HG02763 (cell line): ENCODE results near the gene AURKA.
"Not testable (repeated sequence)": the region's sequence is repeated elsewhere in the genome, so short reads cannot be mapped to it uniquely, and the experiment has no call there.

Source experiments
- ATAC-seq: cut with Tn5 transposase; IDR thresholded peaks from one replicate; pipeline ENCODE4 v1.9.1; 2021; ENCODE audit warnings: mild to moderate bottlenecking, moderate library complexity; ENCODE audit not compliant: unreplicated experiment

The AURKA gene

GRCh38 chr20:56391596-56392131, 351 bp downstream of the AURKA start:
- peak; percentile 27 for ATAC-seq

GRCh38 chr20:56391037-56391436, 978 bp downstream of the AURKA start:
- ATAC-seq, result no peak

DNA sequence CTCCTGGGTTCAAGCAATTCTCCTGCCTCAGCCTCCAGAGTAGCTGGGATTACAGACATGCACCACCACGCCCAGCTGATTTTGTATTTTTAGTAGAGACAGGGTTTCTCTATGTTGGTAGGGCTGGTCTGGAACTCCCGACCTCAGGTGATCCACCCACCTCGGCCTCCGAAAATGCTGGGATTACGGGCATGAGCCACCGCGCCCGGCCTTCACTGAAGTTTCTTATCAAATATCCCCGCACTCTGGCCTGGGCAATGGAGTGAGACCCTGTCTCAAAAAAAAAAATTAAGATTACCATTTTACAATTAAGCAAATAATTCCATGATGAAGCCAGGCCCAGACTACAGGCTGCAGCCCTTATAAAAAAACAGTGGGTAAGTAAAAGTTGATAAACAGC, 1.6 kb downstream of the AURKA start:
- ATAC-seq, result not testable (repeated sequence)

DNA sequence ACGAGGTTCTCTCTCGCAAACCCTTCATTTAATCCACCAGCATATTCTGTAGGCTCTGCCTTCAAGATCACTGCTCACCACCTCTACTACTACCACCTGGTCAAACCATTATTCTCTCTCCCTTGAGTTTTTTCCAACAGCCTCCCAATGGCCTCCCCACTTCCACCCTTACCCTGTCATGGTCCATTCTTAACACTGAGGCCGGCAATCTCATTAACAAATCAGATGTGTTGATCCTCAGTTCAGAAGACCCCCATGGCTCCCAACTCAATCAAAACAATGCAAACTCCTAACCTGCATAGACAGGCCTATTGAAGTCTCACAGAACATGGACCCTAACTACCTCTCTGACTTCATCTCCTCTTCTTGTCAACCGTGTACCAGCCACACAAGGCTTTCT, 2.2 kb downstream of the AURKA start:
- ATAC-seq, result no peak

DNA sequence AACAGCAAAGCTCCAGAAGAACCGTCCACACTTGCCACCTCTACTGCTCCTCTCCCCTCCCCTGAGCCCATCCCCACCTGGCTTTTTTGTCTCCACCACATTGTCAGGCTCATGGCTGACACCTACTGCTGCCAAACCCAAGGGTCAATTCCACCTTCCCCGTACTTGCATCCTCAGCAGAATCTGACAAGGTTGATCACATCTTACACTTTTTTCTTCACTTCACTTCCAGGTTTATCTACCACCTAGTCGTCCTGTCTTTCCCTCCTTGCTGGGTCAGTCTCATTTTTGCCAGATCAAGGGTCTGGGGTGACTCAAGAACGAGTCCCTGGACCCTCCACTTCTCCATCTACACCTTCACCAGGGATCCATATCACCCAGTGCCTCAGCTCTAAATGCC, 3.1 kb downstream of the AURKA start:
- ATAC-seq, result no peak

DNA sequence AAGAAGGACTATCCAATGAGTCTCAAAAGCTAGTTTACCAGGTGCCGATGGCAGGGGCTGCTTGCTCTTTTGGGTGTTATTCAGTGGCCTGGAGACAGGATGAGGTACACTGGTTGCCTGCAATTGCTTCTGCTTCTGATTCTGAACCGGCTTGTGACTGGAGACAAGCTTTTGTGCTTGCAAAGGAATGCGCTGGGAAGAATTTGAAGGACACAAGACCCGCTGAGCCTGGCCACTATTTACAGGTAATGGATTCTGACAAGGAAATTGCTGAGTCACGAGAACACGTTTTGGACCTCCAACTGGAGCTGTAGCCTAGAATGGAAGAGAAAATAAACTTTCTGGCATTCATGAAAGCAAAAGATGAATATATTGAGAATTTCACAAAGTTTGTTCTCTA, 5.8 kb downstream of the AURKA start:
- no peak for ATAC-seq

DNA sequence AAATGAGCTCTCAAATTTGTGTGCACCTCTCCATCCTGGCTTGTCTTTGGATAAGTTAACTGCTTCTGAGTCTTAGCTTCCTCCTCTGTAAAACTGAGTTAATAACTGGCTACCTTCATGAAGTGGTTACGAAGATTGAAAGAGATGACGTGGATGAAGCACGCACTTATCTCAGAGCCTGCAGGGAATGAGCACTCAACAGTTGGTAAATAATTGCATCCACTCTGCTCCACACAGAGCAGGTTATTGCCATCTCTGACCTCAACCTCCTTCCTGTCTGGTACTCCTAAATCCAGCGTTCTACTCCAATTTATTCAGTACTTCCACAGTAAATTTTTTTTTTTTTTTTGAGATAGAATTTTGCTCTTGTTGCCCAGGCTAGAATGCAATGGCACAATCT, 6.9 kb downstream of the AURKA start:
- ATAC-seq, result no peak

DNA sequence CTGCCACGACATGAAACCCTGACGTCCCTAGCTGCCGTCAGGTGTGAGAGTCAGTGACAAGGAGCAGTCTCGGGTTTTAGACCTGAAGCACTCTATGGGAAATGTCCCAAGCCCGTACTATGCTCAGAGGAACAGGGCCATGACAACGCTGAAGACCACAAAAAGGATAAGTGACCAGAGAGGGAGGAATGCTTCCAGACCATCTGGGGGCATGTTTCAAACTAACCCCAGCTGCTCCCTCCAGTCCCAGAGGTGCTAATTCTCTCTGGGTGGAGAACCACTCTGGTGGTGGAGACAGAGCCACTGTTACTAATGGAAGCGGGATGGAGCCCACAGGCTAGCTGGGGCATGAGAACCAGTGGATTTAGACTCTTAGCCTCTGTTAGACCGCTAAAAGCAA, 8.7 kb downstream of the AURKA start:
- ATAC-seq, result no peak

GRCh38 chr20:56382696-56383095, 9.3 kb downstream of the AURKA start:
- ATAC-seq, result no peak

- ATAC-seq, result no peak
Observed at GRCh38 chr20:56381501-56381900, 10.5 kb downstream of the AURKA start.

- no peak for ATAC-seq
Observed at GRCh38 chr20:56380375-56380774, 11.6 kb downstream of the AURKA start.

DNA sequence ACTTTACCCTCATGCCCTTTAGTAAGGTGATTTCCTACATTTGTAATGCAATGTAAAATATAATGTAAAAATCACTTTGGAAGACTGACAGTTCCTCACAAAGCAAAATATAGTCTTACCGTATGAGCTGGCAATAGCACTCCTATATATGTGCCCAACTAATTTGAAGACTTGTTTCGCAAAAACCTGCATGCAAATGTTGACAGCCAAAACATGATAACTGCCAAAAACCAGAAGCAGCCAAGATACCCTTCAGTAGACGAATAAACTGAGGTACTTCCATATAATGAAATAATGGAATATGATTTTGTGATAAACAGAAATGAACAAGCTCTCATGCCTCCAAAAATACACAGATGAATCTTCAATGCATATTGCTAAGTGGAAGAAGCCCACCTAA, 13.6 kb downstream of the AURKA start:
- ATAC-seq, result no peak

- ATAC-seq, result no peak
Observed at GRCh38 chr20:56376331-56376730, 15.7 kb downstream of the AURKA start.

GRCh38 chr20:56373942-56374341, 18.1 kb downstream of the AURKA start:
- ATAC-seq, result no peak

GRCh38 chr20:56372850-56373249, 19.2 kb downstream of the AURKA start:
- ATAC-seq, result no peak

DNA sequence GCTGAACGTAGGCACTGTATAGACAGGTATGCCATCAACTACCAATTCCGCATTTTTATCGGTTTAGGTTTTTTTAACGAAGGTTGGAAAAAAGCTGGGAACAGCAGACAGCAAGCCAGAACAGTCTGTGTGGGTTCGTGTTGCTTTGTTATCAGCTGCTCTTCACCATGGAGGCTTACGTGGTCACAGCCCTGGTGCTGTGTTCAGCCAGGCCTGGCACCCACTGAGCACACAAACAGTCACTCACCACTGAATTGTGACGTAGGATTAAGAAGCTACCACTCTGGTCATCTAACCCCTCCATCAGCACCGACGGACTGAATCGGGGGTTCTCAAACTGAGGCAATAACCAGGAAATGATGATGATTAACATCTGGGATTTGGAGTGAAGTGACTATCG, 20.0 kb downstream of the AURKA start:
- no peak for ATAC-seq

DNA sequence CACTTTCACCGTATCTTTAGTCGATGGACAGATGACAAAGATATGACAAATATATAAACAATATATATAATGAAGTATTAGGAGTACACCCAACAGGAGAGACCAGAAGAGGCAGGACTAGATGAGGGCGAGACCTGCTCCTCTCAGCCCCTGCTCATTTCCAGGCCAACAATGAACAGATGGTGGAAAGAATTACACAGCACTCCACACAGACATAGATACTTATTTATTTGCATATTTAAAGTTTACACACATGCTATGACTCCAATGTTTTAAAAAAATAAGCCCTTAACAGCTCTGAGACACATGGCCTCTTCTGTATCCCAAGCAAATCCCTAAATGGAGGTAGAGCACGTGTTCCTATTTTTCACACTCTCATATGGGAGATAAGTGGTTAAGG, 22.8 kb downstream of the AURKA start:
- ATAC-seq, result no peak

- ATAC-seq, result no peak
Observed at GRCh38 chr20:56368351-56369134, 23.5 kb downstream of the AURKA start.

DNA sequence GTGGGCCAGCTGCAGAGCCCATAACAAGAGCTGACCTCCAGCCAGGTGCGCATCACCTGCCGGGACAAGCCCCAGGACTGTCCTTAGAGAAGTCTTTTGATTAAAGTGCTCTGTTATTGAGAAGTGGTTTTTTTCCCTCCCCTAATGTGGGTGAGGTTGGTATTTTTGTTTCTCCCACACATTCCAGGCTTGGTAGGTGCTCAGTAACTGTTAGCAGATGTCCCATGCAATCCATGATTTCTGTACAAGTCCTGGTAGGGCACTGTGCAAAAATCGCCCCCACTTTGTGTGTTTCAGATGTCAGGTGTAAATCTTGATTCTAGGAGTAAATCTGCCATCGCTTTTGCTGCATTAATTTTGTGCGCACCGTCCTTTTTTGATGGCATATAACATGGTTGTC, 28.5 kb downstream of the AURKA start:
- ATAC-seq, result no peak

DNA sequence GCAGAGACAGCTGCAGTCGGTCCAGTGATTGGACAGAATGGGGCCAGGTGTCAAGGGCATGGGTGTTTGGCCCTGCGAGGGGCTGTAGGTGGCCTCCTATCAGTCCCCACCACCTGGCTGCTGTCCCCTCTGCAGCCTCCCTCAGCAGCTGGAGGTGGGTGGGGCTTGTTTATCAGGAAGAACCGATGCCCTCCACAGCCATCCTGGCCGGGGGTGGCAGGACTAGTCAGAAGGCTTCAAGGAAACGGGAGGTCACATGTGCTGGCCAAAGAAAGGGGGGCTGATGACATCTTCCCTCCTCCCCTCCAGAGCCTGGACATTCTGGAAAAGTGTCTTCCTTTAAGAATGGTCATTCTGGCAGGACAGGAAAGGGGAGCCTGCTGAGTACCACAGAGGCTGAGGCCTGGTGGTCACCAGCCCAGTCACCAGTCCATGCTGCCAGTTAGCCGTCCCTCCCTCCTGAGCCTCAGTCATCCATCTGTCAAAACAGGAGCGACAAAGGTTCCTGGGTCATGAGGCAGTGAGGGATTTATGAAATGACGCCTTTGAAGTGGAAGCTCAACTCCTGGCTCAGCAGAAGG, 29.1 kb downstream of the AURKA start:
- no peak for ATAC-seq

- ATAC-seq, result no peak
Observed at GRCh38 chr20:56361900-56362299, 30.1 kb downstream of the AURKA start.

- ATAC-seq, result no peak
Observed at GRCh38 chr20:56360908-56361205, 31.2 kb downstream of the AURKA start.
